Right renal cortex interstitium (tissue), 3 donors: Measurements from ENCODE around the gene ZFP1. TPM values are rescaled to one million over a fixed set of nuclear protein-coding genes. Genes with fewer than 3 reads are reported as not detected.

ENCODE experiments used
- DNase-seq, 3 donors: peaks; one replicate each; pipeline ENCODE4 v3.0.0-alpha.2; 2013; ENCODE audit warnings: low read depth in 3 of 3, low spot score in 2 of 3
- polyA plus RNA-seq, 3 donors: library from polyadenylated mRNA; unstranded; fragments of 120-200 nt; gene quantifications; one replicate each; pipeline ENCODE4 v1.2.1, GENCODE V29; 2013; ENCODE audit not compliant: insufficient read length in 3 of 3

The ZFP1 gene
- polyA plus RNA-seq, 3 donors, result 25.5 to 28.9 (median 28.8) TPM

DNA sequence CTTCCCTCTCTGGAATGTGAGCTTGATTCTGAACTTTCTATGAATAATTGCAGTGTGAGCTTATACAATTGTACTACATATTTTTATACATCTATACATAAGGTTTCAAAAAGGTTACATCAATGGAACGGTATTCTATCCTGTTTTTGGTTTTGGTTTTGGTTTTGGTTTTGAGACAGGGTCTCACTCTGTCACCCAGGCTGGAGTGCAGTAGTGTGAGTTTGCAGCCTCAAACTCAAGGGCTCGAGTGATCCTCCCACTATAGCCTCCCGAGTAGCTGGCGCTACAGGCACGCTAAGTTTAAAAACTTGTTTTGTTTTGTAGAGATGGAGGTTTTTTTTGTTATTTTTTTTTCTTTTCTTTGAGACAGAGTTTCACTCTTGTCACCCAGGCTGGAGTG is 71.5 kb downstream of the ZFP1 start:
- no peak for DNase-seq

Other genes with a start within 250 kb of the ZFP1 start
- 10 to 100 TPM; 79.0 to 82.1 (median 79.1) TPM for gene WDR59, start 163.4 kb upstream of the ZFP1 start, polyA plus RNA-seq
- gene ZNRF1, start 149.5 kb upstream of the ZFP1 start, polyA plus RNA-seq, result 10 to 100 TPM; 28.7 to 29.0 (median 28.7) TPM
- gene LDHD, start 31.7 kb upstream of the ZFP1 start, polyA plus RNA-seq, result 1 to 10 TPM; 4.9 to 5.7 (median 5.7) TPM
- gene CTRB2, start 58.6 kb downstream of the ZFP1 start, polyA plus RNA-seq, result not detected
- gene CTRB1, start 70.5 kb downstream of the ZFP1 start, polyA plus RNA-seq, result not detected
- 10 to 100 TPM; 37.1 to 44.2 (median 37.2) TPM for gene BCAR1, start 103.1 kb downstream of the ZFP1 start, polyA plus RNA-seq